GM19328 (cell line): ENCODE results near the gene ANO9.
"Not testable (repeated sequence)": the region's sequence is repeated elsewhere in the genome, so short reads cannot be mapped to it uniquely, and the experiment has no call there.

ENCODE experiments used
- ATAC-seq: cut with Tn5 transposase; IDR thresholded peaks from one replicate; pipeline ENCODE4 v1.9.1; 2021; ENCODE audit warnings: mild to moderate bottlenecking, moderate library complexity; ENCODE audit not compliant: unreplicated experiment

ANO9 gene

DNA sequence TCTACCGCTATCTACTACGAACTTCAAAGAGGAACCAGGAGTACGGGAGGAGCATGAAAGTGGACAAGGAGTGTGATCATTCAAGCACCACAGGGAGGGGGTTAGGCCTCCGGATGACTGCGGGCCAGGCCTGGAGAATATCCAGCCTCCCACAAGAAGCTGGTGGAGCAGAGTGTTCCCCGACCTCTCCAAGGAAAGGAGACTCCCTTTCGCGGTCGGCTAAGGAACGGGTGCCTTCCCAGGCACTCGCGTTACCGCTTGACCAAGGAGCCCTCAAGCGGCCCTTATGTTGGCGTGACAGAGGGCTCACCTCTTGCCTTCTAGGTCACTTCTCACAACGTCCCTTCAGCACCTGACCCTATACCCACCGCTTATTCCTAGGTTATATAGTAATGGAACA, 52.4 kb downstream of the ANO9 start:
- ATAC-seq: not testable (repeated sequence)

DNA sequence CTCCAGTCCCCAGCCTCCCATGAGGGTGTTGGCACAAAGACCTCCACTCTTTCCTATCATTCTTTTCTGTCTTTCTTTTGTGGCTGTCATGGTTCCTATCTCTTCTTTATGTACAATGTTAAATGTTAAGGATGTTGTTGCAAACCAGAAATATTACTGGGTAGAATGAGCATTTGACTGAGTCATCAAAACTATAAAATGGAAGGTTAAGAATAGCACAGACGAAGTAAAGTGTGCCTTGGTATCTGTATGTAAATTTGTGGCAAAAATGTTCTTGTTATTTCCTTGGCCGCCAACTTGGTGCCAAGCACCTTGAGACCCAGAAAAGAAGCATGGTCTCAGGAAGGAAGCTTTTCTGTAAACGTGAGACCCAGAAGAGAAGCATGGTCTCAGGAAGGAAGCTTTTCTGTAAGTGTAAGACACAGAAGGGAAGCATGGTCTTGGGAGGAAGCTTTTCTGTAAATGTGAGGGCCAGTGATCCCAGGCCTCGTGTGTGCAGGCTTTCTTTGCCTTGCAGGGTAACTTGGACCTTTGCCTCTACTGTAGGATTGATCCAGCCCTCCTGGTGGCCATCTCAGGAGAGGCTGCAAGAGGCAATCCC, 54.5 kb downstream of the ANO9 start:
- ATAC-seq: no peak

DNA sequence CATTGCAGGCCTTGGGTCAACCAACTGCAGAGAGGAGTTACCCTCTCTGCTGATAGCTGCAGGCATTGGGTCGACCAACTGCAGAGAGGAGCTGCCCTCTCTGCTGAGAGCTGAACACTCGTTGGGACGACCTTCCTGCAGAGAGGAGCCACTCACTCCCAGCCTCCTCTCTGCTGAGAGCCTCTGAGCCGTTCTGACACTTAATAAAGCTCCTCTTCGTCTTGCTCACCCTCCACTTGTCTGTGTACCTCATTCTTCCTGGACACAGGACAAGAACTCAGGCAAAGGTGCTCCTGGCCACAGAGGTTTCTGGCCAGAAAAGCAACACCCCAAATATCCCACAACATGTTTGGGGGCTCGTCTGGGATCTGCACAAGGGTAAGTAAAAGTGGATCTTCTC, 55.3 kb downstream of the ANO9 start:
- ATAC-seq: no peak

DNA sequence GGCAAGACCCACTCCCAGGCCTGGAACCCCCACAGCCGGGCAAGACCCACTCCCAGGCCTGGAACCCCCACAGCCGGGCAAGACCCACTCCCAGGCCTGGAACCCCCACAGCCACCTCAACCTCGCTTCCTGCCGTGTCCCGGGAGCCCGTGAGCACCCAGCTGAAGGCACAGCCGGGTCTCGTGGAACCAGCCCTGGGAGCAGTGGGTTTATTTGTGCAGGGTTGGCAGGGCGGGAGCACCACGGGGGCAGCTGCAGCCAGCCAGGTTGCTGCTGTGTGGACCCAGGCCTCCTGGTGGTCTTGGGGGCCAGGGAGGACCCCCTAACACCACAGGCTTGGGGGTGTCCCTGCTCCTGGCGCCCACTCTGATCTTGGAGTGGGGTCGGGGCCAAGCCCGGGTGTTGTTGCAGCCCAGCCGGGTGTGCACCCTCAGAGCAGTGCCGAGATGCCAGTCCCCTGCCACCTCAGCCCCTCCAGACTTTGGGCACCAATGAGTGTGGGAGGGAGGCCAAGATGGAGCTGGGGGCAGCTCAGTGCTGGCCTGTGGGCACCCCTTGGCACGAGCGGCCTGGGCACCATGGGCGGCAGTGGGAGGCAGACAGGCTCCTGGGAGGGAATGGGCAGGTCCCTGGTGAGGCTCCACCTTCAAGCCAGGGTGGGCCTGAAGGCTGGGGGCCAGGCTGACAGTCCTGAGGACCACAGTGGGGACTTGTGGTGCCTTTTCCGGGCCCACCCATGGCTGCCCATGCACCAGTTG, 56.0 kb downstream of the ANO9 start:
- ATAC-seq: no peak

DNA sequence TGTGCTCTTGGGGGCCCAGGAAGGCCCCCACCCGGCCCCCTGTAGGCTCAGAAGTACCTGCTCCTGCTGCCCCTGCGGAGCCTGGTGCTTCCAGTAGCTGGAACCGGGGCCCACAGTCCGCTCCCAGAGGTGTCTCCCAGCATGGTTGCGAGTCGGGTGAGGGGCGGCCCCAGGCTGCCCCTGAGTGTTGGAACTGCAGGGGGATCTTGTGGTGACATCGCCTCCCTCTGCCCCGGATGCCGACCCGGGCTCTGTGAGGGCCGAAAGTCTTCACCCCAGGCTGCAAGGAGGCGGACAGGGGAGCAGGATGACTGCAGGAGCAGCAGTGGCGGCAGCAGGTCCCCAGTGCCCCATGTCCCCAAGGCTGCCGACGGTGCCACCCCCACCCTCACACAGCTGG, 57.3 kb downstream of the ANO9 start:
- no peak for ATAC-seq

DNA sequence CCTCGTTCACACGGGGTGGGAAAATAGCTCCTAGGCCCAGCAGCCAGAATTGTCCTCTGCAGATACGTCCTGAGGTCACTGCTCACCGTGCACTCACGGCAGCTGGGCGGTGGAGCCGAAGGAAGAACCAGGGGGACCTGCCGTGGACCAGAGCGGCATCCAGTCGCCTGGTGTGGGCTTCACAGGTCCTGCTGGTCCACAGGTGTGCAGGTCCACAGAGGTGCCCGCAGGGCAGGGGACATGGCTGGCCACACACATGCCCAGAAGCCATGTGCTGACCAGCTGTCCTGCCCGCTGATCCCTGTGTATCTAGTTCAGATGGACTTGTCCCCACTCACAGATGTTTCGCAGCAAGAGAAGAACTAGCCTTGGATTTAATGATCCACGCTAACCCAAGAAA, 58.4 kb downstream of the ANO9 start:
- no peak for ATAC-seq

DNA sequence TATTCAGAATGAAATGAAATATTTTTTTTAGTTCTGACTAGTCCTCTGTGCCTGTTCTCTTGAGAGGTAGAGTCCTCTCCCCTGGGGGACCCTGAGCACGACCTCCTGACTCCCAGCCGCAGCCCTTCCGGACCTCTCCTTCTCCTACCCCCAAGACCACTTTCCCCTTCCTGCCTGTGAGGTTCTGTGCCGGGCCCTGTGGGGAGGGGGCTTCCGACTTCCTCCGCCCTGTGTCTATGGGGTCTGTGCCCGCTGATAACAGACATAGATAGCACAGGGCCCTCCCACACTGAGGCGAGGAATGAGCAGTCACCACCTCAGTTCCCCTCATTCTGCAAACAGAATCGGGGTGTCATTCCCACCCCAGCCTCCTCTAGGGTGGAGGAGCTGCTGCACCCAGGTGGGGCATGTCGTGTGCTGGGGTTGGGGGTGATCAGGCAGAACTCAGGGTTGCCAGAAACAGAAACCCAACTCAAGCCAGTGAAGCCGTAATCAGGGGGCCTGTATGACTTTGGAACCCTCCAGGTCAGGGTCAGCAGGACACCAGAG, 59.7 kb downstream of the ANO9 start:
- no peak for ATAC-seq

DNA sequence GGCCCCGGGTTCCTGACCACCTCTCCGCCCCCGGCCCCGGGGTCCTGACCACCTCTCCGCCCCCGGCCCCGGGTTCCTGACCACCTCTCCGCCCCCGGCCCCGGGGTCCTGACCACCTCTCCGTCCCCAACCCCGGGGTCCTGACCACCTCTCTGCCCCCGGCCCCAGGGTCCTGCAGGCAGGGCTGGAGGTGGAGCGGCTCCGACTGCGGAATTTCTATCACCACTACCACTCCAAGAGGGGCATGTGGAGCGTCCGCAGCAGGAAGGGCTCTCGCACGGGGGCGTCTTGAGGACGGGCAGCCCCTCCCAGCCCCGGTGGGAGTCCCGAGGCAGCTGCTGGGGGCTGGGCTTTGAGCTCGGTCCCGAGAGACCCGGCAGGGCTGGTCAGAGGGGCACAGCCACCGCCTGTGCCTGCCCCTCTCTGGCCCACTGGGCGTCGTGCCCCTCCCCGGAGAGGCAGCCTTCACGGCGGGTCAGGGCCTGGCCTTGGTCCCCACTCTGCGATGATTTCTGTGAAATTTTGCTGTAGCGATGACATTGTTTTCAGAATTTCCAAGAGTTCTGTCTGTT, 60.2 kb downstream of the ANO9 start:
- no peak for ATAC-seq

DNA sequence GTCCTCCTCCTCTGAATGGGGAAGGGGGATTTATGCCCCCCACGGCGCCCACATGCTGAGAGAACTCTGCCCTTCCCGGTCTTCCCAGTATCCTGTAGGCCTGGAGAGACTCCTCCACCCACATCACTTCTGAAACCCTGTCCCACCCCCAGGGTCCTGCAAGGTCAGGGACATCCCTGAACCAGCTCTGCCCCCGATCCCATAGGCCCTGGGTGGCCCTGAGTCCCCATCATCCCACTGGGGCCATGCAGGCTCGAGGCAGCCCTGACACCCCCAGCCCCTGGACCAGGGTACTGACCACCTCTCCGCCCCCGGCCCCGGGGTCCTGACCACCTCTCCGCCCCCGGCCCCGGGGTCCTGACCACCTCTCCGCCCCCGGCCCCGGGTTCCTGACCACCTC, 60.8 kb downstream of the ANO9 start:
- ATAC-seq: no peak

DNA sequence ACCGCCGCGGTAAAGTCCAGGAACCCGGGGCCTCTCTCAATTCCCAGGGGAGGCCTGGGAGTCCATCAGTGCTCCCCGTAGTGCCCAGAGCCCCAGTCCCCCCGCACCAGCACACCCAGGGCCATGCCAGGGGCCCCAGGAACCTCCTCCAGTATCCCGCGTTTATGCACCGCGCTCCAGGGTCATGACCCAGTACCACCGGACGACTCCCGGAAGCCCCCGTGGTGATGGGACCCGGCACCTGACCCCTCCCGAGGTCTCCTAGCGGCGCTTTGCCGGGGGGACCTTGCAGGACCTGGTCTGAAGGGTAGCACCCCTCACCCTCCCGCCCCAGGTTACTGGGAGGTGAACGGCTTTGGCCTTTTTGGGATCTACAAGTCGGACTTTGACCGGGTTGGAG, 61.3 kb downstream of the ANO9 start:
- no peak for ATAC-seq

DNA sequence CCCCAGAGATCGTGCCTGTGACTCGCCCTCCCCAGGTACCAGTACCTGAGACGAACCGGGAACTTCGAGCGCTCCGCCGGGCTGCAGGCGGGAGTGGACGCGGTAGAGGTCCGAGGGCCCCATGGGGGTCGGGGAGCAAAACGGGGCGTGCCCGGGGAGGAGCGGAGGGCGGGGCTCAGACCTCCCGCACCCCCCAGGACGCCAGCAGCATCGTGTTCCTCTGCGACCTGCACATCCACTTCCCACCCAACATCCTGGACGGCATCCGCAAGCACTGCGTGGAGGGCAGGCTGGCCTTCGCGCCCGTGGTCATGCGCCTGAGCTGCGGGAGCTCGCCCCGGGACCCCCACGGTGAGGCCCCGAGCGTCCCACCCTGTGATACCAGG, 61.7 kb downstream of the ANO9 start:
- ATAC-seq: no peak

DNA sequence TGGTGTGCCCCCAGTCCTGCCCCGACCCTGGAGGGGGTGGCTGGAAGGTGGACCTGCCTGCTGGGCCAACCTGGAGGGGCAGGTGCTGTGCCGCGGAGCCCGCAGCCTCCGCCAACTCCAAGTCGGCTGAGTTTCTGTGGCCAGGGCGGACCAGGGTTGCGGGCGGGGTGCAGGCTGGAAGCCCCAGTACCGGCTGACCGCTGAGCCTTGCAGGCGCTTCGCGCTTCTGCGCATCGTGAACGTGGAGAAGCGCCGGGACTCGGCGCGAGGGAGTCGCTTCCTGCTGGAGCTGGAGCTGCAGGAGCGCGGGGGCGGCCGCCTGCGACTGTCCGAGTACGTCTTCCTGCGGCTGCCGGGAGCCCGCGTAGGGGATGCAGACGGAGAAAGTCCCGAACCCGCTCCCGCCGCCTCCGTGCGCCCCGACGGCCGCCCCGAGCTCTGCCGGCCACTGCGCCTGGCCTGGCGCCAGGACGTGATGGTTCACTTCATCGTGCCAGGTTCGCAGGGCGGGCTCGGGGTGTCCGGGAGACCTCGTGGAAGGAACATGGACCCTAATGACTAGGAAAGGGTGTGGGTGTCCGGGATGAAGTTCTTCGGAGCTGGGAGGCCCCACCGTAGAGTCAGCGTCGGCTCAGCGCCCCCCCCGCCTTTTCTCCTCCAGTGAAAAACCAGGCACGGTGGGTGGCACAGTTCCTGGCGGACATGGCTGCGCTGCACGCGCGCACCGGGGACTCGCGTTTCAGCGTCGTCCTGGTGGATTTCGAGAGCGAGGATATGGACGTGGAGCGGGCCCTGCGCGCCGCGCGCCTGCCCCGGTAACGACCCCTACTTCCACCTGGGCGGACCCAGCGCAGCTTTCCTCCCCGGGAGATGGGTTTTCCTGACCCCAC, 62.4 kb downstream of the ANO9 start:
- ATAC-seq: no peak

DNA sequence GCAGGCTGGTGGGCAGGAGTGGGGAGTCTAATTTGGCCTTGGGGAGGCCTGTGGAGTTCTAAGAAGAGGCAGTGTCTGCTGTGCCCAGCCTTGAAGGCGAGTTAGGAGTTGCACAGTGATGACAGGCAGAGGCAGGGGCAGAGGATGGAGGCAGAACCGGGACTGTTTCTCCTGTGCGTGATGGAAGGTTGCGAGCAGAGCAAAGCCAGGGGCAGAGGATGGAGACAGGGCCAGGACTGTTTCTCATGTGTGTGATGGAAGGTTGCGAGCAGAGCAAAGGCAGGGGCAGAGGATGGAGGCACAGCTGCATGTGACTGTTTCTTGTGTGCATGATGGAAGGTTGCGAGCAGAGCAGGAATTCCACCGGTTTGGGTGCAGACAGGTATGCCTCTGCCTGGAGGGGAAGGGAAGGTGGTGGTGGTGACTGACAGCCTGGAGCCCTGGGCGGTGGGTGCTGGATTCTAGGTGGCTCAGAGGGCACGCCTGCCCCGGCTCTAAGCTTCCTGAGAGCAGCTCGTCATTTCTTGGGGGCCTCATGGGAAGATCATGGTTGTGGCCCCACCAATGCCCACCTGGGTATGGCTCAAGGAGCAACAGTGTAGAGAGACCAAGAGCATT, 63.8 kb downstream of the ANO9 start:
- ATAC-seq: no peak

DNA sequence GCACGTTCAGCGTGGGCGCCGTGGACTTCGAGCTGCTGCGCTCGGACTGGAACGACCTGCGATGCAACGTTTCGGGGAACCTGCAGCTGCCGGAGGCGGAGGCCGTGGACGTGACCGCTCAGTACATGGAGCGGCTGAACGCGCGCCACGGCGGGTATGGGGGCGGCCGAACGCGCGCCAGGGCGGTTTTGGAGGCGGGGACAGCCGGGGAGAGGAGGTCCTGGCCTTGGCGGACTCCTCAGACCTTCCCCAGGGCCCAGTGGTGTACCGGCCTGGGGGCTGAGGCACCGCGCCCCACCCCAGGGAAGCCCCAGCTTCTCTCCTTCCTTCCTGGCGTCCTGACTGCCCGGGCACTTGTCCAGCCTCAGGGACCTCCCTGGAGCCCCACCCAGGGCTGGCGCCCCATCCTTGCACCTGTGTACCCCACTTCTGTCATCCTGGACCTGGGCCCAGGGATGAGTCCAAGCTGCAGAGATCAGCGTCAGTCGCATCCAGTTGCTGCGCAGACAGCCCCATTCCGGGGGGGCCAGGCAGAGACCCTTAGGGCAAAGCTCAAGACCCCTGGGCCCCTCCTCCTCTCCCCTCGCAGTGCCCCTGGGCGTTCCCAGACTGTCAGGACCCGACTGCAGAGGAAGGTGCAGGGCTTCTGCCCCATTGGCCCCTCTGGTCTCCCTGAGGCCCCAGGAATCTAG, 64.5 kb downstream of the ANO9 start:
- ATAC-seq: no peak

DNA sequence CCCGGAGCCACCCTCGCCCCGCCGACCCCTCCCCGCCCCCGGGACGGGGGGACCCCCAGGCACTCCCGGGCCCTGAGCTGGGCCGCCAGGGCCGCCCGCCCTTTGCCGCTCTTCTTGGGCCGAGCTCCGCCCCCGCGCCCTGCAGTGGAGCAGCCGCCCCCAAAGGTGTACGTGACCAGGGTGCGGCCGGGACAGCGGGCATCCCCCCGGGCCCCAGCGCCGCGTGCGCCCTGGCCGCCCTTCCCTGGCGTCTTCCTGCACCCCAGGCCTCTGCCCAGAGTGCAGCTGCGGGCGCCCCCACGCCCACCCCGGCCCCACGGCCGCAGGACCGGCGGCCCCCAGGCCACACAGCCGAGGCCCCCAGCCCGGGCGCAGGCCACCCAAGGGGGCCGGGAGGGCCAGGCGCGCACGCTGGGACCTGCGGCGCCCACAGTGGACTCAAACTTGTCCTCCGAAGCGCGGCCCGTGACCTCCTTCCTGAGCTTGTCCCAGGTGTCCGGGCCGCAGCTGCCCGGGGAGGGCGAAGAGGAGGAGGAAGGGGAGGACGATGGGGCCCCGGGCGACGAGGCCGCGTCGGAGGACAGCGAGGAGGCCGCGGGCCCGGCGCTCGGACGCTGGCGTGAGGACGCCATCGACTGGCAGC, 65.2 kb downstream of the ANO9 start:
- no peak for ATAC-seq

DNA sequence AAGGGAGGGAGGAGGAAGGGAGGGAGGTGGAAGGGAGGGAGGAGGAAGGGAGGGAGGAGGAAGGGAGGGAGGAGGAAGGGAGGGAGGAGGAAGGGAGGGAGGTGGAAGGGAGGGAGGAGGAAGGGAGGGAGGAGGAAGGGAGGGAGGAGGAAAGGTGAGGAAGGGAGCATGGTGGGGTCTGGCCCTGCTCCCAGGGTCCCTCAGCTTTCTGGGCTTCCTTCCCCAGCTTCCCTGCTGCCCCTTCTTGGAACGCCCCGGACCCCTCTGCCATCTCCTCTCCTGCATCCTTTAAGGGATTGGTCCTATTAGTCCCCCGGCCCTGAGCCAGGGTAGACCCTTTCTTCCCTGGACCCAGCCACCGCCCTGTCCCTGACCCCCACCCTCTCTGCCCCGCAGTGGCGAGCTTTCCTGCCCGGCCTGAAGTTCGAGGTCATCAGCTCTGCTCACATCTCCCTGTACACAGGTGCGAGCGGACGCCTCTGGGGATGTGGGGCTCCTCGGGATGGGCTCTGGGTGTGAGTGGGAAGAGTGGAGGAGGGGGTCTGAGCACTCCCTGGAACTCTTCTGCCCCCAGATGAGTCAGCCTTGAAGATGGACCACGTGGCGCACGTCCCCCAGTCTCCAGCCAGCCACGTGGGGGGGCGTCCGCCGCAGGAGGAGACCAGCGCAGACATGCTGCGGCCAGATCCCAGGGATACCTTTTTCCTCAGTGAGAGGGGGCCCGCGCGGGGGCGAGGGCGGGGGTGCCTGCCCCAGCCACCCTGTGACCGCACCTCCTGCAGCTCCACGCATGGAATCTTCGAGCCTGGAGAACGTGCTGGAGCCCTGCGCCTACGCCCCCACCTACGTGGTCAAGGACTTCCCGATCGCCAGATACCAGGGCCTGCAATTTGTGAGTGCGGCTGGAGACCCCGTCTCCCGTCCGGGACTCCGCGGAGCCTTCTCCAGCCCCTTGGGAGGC, 66.5 kb downstream of the ANO9 start:
- ATAC-seq: no peak

DNA sequence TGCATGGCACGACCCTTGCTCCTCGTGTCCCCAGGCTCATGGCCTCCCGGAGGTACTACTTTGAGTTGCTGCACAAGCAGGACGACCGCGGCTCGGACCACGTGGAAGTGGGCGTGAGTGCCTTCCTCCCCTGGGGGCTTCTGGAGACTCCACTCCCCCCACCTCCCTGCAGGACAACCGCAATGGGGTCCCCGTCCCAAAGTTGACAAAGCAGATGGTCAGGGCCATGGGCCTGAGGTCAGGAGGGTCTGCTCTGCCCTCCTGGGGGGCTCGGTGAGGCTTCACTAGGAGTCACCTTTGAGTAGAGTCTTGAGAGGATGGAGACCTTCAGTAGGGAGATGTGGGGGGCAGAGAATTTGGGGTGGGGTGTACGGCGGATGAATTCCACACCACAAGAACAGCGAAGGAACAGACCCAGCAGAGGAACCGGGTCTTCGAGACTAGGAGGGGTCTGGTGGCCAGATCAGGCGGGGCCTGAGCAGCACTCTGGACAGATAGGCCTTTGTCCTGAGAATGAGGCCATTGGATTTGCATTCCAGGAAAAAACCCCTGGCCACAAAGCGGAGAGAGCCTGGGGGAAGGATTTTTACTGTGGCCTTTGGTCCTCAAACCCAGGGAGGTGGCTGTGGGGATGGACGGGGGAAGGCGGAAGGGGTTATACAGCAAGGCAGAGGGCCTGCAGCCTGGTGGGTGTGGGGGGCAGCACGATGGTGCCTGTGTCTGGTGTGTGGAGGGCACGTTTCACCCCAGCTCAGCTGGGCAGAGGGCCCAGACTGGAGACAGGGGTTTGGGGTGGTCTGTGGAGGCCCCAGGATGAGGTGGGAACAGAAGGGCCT, 67.9 kb downstream of the ANO9 start:
- no peak for ATAC-seq
